MM.1S (cell line): ENCODE data around the gene SAE1.

Source experiments
- DNase-seq: peaks from one replicate; pipeline ENCODE4 v3.0.0-alpha.2; 2015
- H2AFZ ChIP-seq: fragments of 300-600 bp; sonication (generic); 2 replicates; pipeline ENCODE4 v1.6.0; 2016; ENCODE audit warnings: antibody characterized with exemption, low read length
- H3F3A ChIP-seq: fragments of 300-600 bp; sonication (generic); 2 replicates; pipeline ENCODE4 v1.6.1; 2016; ENCODE audit warnings: mild to moderate bottlenecking, antibody characterized with exemption, low read length, moderate library complexity, mixed read lengths; ENCODE audit not compliant: insufficient read depth
- H3K27ac ChIP-seq: fragments of 300-600 bp; sonication (generic); 2 replicates; pipeline ENCODE4 v1.5.1; 2016; ENCODE audit warnings: mild to moderate bottlenecking, low read length
- H3K27me3 ChIP-seq: fragments of 300-600 bp; sonication (generic); replicated peaks from 2 replicates; pipeline ENCODE4 v1.6.0; 2016; ENCODE audit warnings: low read length; ENCODE audit not compliant: insufficient read depth
- H3K36me3 ChIP-seq: fragments of 300-600 bp; sonication (generic); replicated peaks from 2 replicates; pipeline ENCODE4 v1.6.1; 2016; ENCODE audit warnings: mild to moderate bottlenecking, low read length, mixed read lengths; ENCODE audit not compliant: insufficient read depth
- H3K4me1 ChIP-seq: fragments of 300-600 bp; sonication (generic); 2 replicates; pipeline ENCODE4 v1.6.1; 2016; ENCODE audit warnings: low read length, mixed read lengths
- H3K4me2 ChIP-seq: fragments of 300-600 bp; sonication (generic); 2 replicates; pipeline ENCODE4 v1.6.0; 2016; ENCODE audit warnings: low read depth, low read length
- H3K4me3 ChIP-seq: fragments of 300-600 bp; sonication (generic); 2 replicates; pipeline ENCODE4 v1.5.1; 2016; ENCODE audit warnings: low read length, mixed read lengths
- H3K79me2 ChIP-seq: fragments of 300-600 bp; sonication (generic); 2 replicates; pipeline ENCODE4 v1.6.1; 2016; ENCODE audit warnings: mixed run types, low read length, mixed read lengths
- H3K9ac ChIP-seq: fragments of 300-600 bp; sonication (generic); 2 replicates; pipeline ENCODE4 v1.6.1; 2016; ENCODE audit warnings: low read length, mixed read lengths
- H3K9me2 ChIP-seq: fragments of 300-600 bp; sonication (generic); replicated peaks from 2 replicates; pipeline ENCODE4 v1.6.1; 2016; ENCODE audit warnings: mild to moderate bottlenecking, low read length, mixed read lengths; ENCODE audit not compliant: insufficient read depth
- H3K9me3 ChIP-seq: fragments of 300-600 bp; sonication (generic); replicated peaks from 2 replicates; pipeline ENCODE4 v1.6.1; 2016; ENCODE audit warnings: mild to moderate bottlenecking, low read length, mixed read lengths; ENCODE audit not compliant: insufficient read depth
- H4K20me1 ChIP-seq: fragments of 300-600 bp; sonication (generic); 2 replicates; pipeline ENCODE4 v1.6.1; 2016; ENCODE audit warnings: mild to moderate bottlenecking, low read length, moderate library complexity, mixed read lengths; ENCODE audit not compliant: insufficient read depth
- CTCF ChIP-seq: fragments of 300-600 bp; sonication (generic); IDR thresholded peaks from 2 replicates; pipeline ENCODE4 v1.5.1; 2016; ENCODE audit warnings: antibody characterized with exemption, low read length, mixed read lengths
- EZH2 ChIP-seq: fragments of 300-600 bp; sonication (generic); optimal IDR thresholded peaks from 2 replicates; pipeline ENCODE3; 2017; ENCODE audit warnings: low read depth, mild to moderate bottlenecking, antibody characterized with exemption, low read length, mixed read lengths
- EZH2phosphoT487 ChIP-seq: fragments of 300-600 bp; sonication (generic); IDR thresholded peaks from 2 replicates; pipeline ENCODE4 v1.6.1; 2018; ENCODE audit warnings: antibody characterized with exemption, low read length

Gene SAE1

DNA sequence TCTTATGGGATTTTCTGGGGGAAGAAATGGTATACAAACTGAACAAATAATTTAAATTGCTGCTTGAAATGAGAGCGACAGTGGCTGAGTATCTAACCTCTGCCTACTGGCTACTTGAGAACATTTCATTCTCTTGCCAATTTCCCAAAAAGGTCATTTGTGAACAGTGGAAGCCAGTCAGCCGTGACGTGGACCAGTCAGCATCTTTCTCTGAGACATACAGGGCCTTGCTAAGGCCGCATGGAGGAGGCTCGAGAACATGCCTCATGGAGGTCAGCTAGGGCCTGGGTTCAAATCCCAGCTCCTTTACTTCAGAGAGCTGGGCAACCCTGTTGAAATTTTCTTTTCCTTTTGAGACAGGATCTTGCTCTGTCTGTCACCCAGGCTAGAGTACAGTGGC, 37.4 kb upstream of the SAE1 start:
- TF ChIP-seq CTCF (no peak), EZH2 (no peak), EZH2phosphoT487 (no peak)
- Histone ChIP-seq H3K36me3 (no peaks in the 10 kb centered on the region; the same call in none of the 2 replicates), H3K4me3 (no peak overlapping the region), H3K27ac (no peak overlapping the region), H3K79me2 (peaks cover 57% of the 10 kb centered on the region), H2AFZ (no peak overlapping the region), H3K27me3 (no peaks in the 10 kb centered on the region), H3K9ac (no peak overlapping the region), H3K4me1 (no peaks in the 10 kb centered on the region), H4K20me1 (no peaks in the 10 kb centered on the region), H3K9me3 (no peaks in the 10 kb centered on the region), H3F3A (no peaks in the 10 kb centered on the region), H3K4me2 (no peak overlapping the region), H3K9me2 (no peaks in the 10 kb centered on the region)
- no peak for DNase-seq

GRCh38 chr19:47093841-47094240, 36.8 kb upstream of the SAE1 start:
- H3K4me2 ChIP-seq: no peak overlapping the region
- no peaks in the 10 kb centered on the region for H3K9me3 ChIP-seq
- no peak for DNase-seq
- H3K27ac ChIP-seq: no peak overlapping the region
- H3K36me3 ChIP-seq: no peaks in the 10 kb centered on the region; the same call in none of the 2 replicates
- no peaks in the 10 kb centered on the region for H3K27me3 ChIP-seq
- H3K4me3 ChIP-seq: no peak overlapping the region
- no peaks in the 10 kb centered on the region for H3F3A ChIP-seq
- H4K20me1 ChIP-seq: no peaks in the 10 kb centered on the region
- peaks cover 63% of the 10 kb centered on the region for H3K79me2 ChIP-seq
- no peak overlapping the region for H3K9ac ChIP-seq
- no peak for TF ChIP-seq EZH2phosphoT487
- no peak for TF ChIP-seq CTCF
- TF ChIP-seq EZH2: no peak
- H3K9me2 ChIP-seq: no peaks in the 10 kb centered on the region
- H3K4me1 ChIP-seq: no peaks in the 10 kb centered on the region
- H2AFZ ChIP-seq: no peak overlapping the region

DNA sequence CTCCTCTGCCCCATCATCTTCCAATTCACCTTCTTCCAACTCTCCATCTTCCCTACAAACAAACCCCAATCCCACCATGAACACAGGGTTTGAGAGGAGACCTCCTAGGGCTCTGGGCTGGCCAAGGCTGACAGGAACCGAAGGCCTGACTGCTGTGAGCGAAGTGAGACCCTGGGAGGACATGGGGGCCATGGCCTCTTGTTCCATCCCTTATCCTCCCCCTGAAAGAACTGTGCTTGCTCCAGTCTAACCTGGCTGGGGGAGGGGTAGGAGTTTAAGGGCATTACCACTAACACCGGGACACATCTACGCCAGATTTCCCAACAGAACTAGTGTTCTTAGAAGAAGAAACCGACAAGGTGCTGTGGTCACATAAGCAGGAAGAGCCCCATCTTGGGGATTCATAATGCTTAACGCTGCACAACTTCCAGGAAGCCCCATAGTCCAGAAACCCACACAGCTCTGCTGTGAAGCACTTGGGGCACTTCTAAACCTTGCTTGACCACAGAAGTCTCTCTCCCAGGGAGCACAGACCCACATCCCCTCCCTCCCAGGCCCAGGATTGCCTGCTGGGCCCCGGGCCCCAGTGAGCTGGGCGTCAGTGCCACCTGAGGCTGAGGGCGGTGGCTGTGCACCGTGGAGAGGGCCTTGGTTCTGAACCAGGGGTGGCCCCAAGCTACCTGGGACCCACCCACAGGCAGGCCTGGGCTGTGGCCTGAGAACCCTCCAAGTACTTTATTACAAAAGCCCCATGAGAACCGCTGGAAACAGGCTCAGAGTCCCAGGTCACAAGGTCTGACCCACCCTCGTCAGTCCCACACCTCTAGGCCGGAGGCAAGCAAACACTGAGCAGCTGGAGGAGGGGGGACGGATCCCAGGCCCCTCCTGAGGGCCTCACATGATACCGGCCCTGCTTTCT, 35.8 kb upstream of the SAE1 start:
- no peaks in the 10 kb centered on the region for H3K27me3 ChIP-seq
- H3F3A ChIP-seq: no peaks in the 10 kb centered on the region
- no peak for DNase-seq
- no peak overlapping the region for H3K4me3 ChIP-seq
- no peak overlapping the region for H3K9ac ChIP-seq
- H4K20me1 ChIP-seq: no peaks in the 10 kb centered on the region
- no peaks in the 10 kb centered on the region for H3K9me2 ChIP-seq
- H3K9me3 ChIP-seq: no peaks in the 10 kb centered on the region
- H3K36me3 ChIP-seq: no peaks in the 10 kb centered on the region; the same call in none of the 2 replicates
- H2AFZ ChIP-seq: no peak overlapping the region
- H3K79me2 ChIP-seq: peaks cover 72% of the 10 kb centered on the region
- H3K27ac ChIP-seq: no peak overlapping the region
- no peaks in the 10 kb centered on the region for H3K4me1 ChIP-seq
- TF ChIP-seq EZH2phosphoT487: no peak
- no peak for TF ChIP-seq CTCF
- TF ChIP-seq EZH2: no peak
- no peak overlapping the region for H3K4me2 ChIP-seq
